Thyroid gland (tissue), 4 donors: ENCODE data around the gene MB21D2. TPM values are rescaled to one million over a fixed set of nuclear protein-coding genes. Genes with fewer than 3 reads are reported as not detected.

ENCODE experiments used
- DNase-seq, 2 donors: peaks; one replicate each; pipeline ENCODE4 v3.0.0-alpha.2; 2019
- H3K27ac ChIP-seq, 3 donors: fragments of 200-600 bp; sonication (generic); 1 replicate in 2 of 3; 2 replicates in 1 of 3; pipeline ENCODE4 v1.5.1; 2016 to 2019; ENCODE audit warnings: mild to moderate bottlenecking in 1 of 3, moderate library complexity in 1 of 3
- H3K27me3 ChIP-seq: fragments of 200-600 bp; sonication (generic); one replicate; pipeline ENCODE4 v1.5.1; 2019
- H3K36me3 ChIP-seq, 2 donors: fragments of 200-600 bp; sonication (generic); one replicate each; pipeline ENCODE4 v1.5.1; 2016 to 2019
- H3K4me1 ChIP-seq, 2 donors: fragments of 200-600 bp; sonication (generic); one replicate each; pipeline ENCODE4 v1.5.1; 2017 to 2019
- H3K4me3 ChIP-seq, 3 donors: fragments of 200-600 bp; sonication (generic); replicated peaks in 1 of 3; 1 replicate in 2 of 3; 2 replicates in 1 of 3; pipeline ENCODE4 v1.5.1; 2016; ENCODE audit warnings: mild to moderate bottlenecking in 1 of 3
- H3K9me3 ChIP-seq: fragments of 200-600 bp; sonication (generic); one replicate; pipeline ENCODE4 v1.5.1; 2017
- CTCF ChIP-seq, 6 experiments: fragments of 200-600 bp in 3 of 6; fragments of 450-650 bp in 3 of 6; sonication (generic) in 3 of 6; IDR thresholded peaks; one replicate each; pipeline ENCODE4 v1.5.1; 2016 to 2019; ENCODE audit warnings: antibody characterized with exemption in 6 of 6, mild to moderate bottlenecking in 2 of 6, inconsistent platforms in 1 of 6, moderate library complexity in 1 of 6
- POLR2A ChIP-seq, 2 donors: fragments of 450-650 bp; IDR thresholded peaks; one replicate each; pipeline ENCODE4 v1.6.1; 2017; ENCODE audit warnings: antibody characterized with exemption in 2 of 2, mild to moderate bottlenecking in 2 of 2, moderate library complexity in 1 of 2
- WGBS, 2 donors: methylation state at CpG; one replicate each; pipeline ENCODE4 v1.1.5; 2017; 5-methylcytosine and 5-hydroxymethylcytosine counted together
- intact Hi-C: fragments of 100-400 bp; cut with DNase I; formaldehyde crosslinking; loops from one replicate; pipeline ENCODE4 v1.15.1; 2023
- total RNA-seq, 4 donors: library from RNA; depleted of rRNA; stranded (reverse); fragments of >200 nt; gene quantifications; one replicate each; pipeline ENCODE4 v1.2.3, GENCODE V29; 2016

MB21D2 gene
- total RNA-seq, 4 donors from 2014 or later, result 3.4 to 5.2 (median 3.9) TPM

- Histone ChIP-seq H3K27me3 (no peaks in the 10 kb centered on the region), H3K4me1 (no peaks in the 10 kb centered on the region), H3K27ac (no peak overlapping the region), H3K36me3 (no peaks in the 10 kb centered on the region), H3K9me3 (no peaks in the 10 kb centered on the region), H3K4me3 (no peak overlapping the region)
- no peak for TF ChIP-seq CTCF (IDR thresholded peaks at IDR 0.05)
- no peak for TF ChIP-seq POLR2A (IDR thresholded peaks at IDR 0.05)
- 94 to 100% methylated on average over 1 of the region's 1 CpG for WGBS, 2 donors
- DNase-seq, result no peak
- intact Hi-C loops, result no loop called here
Measured at GRCh38 chr3:192935441-192935840, 17.8 kb upstream of the MB21D2 start.

GRCh38 chr3:192933779-192934460, 16.3 kb upstream of the MB21D2 start:
- no peaks in the 10 kb centered on the region for H3K27me3 ChIP-seq
- no peaks in the 10 kb centered on the region for H3K4me1 ChIP-seq
- H3K36me3 ChIP-seq, result no peaks in the 10 kb centered on the region
- no peak overlapping the region for H3K27ac ChIP-seq
- 70 to 91% methylated on average over 4 of the region's 4 CpGs for WGBS, 2 donors
- H3K9me3 ChIP-seq, result no peaks in the 10 kb centered on the region
- H3K4me3 ChIP-seq, result no peak overlapping the region
- intact Hi-C loops, result no loop called here
- no peak for DNase-seq
- TF ChIP-seq CTCF (IDR thresholded peaks at IDR 0.05) (no peak), POLR2A (IDR thresholded peaks at IDR 0.05) (no peak)

- H3K9me3 ChIP-seq, result no peaks in the 10 kb centered on the region
- H3K4me3 ChIP-seq, result no peak overlapping the region
- no peaks in the 10 kb centered on the region for H3K36me3 ChIP-seq
- 88 to 96% methylated on average over 9 of the region's 9 CpGs for WGBS, 2 donors
- no peaks in the 10 kb centered on the region for H3K4me1 ChIP-seq
- DNase-seq, result no peak
- no peak for TF ChIP-seq POLR2A (IDR thresholded peaks at IDR 0.05)
- intact Hi-C loops, result no loop called here
- no peak overlapping the region for H3K27ac ChIP-seq
- H3K27me3 ChIP-seq, result no peaks in the 10 kb centered on the region
Measured at GRCh38 chr3:192933259-192933658, 15.6 kb upstream of the MB21D2 start.

GRCh38 chr3:192931825-192932224, 14.2 kb upstream of the MB21D2 start:
- TF ChIP-seq POLR2A (IDR thresholded peaks at IDR 0.05) (no peak), CTCF (IDR thresholded peaks at IDR 0.05) (no peak)
- intact Hi-C loops, result no loop called here
- WGBS, 2 donors, result 89 to 92% methylated on average over 3 of the region's 3 CpGs
- no peaks in the 10 kb centered on the region for H3K36me3 ChIP-seq
- H3K27ac ChIP-seq, result no peak overlapping the region
- H3K4me1 ChIP-seq, result no peaks in the 10 kb centered on the region
- no peak for DNase-seq
- no peak overlapping the region for H3K4me3 ChIP-seq
- no peaks in the 10 kb centered on the region for H3K9me3 ChIP-seq
- no peaks in the 10 kb centered on the region for H3K27me3 ChIP-seq

- Histone ChIP-seq H3K27ac (no peak overlapping the region), H3K4me1 (no peaks in the 10 kb centered on the region), H3K36me3 (no peaks in the 10 kb centered on the region), H3K27me3 (no peaks in the 10 kb centered on the region), H3K4me3 (no peak overlapping the region), H3K9me3 (no peaks in the 10 kb centered on the region)
- intact Hi-C loops, result no loop called here
- no peak for TF ChIP-seq CTCF (IDR thresholded peaks at IDR 0.05)
- no peak for TF ChIP-seq POLR2A (IDR thresholded peaks at IDR 0.05)
- 89 to 100% methylated on average over 1 of the region's 1 CpG for WGBS, 2 donors
- no peak for DNase-seq
Measured at GRCh38 chr3:192930577-192930976, 12.9 kb upstream of the MB21D2 start.
